Effector memory CD8-positive, alpha-beta T cell (primary cell): ENCODE results near the gene TDP1.

Source experiments
- ATAC-seq: fragments of 150-1000 bp; cut with Tn5 transposase; replicated peaks from 2 replicates; pipeline ENCODE4 v1.10.0; 2021; ENCODE audit warnings: mild to moderate bottlenecking, moderate library complexity
- DNase-seq, 3 experiments: peaks; one replicate each; pipeline ENCODE4 v3.0.0; 2021
- H3K27ac Mint-ChIP-seq, 2 donors: one replicate each; pipeline ENCODE4 v1.8.0; 2022; ENCODE audit warnings: mild to moderate bottlenecking in 2 of 2, mixed read lengths in 2 of 2, moderate library complexity in 2 of 2
- H3K27me3 Mint-ChIP-seq, 2 donors: one replicate each; pipeline ENCODE4 v1.8.0; 2022; ENCODE audit warnings: mixed read lengths in 2 of 2
- H3K36me3 Mint-ChIP-seq: one replicate; pipeline ENCODE4 v1.8.0; 2022; ENCODE audit warnings: mild to moderate bottlenecking, moderate library complexity, mixed read lengths; ENCODE audit not compliant: insufficient read depth
- H3K4me1 Mint-ChIP-seq, 2 donors: one replicate each; pipeline ENCODE4 v1.8.0; 2022; ENCODE audit warnings: low read depth in 2 of 2, mixed read lengths in 2 of 2
- H3K4me3 Mint-ChIP-seq, 2 donors: one replicate each; pipeline ENCODE4 v1.8.0; 2022; ENCODE audit warnings: mild to moderate bottlenecking in 2 of 2, mixed read lengths in 2 of 2, moderate library complexity in 2 of 2
- H3K9me3 Mint-ChIP-seq, 2 donors: one replicate each; pipeline ENCODE4 v1.8.0; 2022; ENCODE audit warnings: mixed read lengths in 2 of 2

Gene TDP1

GRCh38 chr14:89921346-89921745 is 34.4 kb upstream of the TDP1 start:
- no peak for DNase-seq
- Mint-ChIP-seq H3K27ac (no peak overlapping the region), H3K9me3 (no peaks in the 10 kb centered on the region), H3K36me3 (peaks cover under 1% of the 10 kb centered on the region), H3K4me3 (no peak overlapping the region), H3K4me1 (no peaks in the 10 kb centered on the region), H3K27me3 (peaks cover 0 to 4% of the 10 kb centered on the region in 2 donors)
- no peak for ATAC-seq

- Mint-ChIP-seq H3K4me1 (no peaks in the 10 kb centered on the region), H3K36me3 (peaks cover 2% of the 10 kb centered on the region), H3K27me3 (peaks cover 0 to 1% of the 10 kb centered on the region in 2 donors), H3K27ac (no peak overlapping the region), H3K4me3 (no peak overlapping the region), H3K9me3 (no peaks in the 10 kb centered on the region)
- ATAC-seq, result no peak
- no peak for DNase-seq
These were observed 33.5 kb upstream of the TDP1 start for GRCh38 chr14:89922031-89922907.

- no peaks in the 10 kb centered on the region for H3K9me3 Mint-ChIP-seq
- ATAC-seq, result no peak
- H3K27me3 Mint-ChIP-seq, result no peaks in the 10 kb centered on the region
- peaks cover 2% of the 10 kb centered on the region for H3K36me3 Mint-ChIP-seq
- H3K4me1 Mint-ChIP-seq, result no peaks in the 10 kb centered on the region
- no peak for DNase-seq
- H3K27ac Mint-ChIP-seq, result no peak overlapping the region
- H3K4me3 Mint-ChIP-seq, result no peak overlapping the region
These were observed 31.5 kb upstream of the TDP1 start for GRCh38 chr14:89924268-89924667.

GRCh38 chr14:89926694-89927093 is 29.0 kb upstream of the TDP1 start:
- Mint-ChIP-seq H3K4me3 (no peak overlapping the region), H3K9me3 (no peaks in the 10 kb centered on the region), H3K36me3 (peaks cover 5% of the 10 kb centered on the region), H3K27ac (no peak overlapping the region), H3K27me3 (no peaks in the 10 kb centered on the region), H3K4me1 (no peaks in the 10 kb centered on the region)
- no peak for DNase-seq
- ATAC-seq, result no peak

- Mint-ChIP-seq H3K27me3 (no peaks in the 10 kb centered on the region), H3K4me1 (no peaks in the 10 kb centered on the region), H3K36me3 (peaks cover 5% of the 10 kb centered on the region), H3K4me3 (no peak overlapping the region), H3K9me3 (no peaks in the 10 kb centered on the region), H3K27ac (no peak overlapping the region)
- DNase-seq (no peak), ATAC-seq (no peak)
These were observed 28.4 kb upstream of the TDP1 start for GRCh38 chr14:89927186-89927865.

- Mint-ChIP-seq H3K27ac (no peak overlapping the region), H3K4me1 (no peaks in the 10 kb centered on the region), H3K27me3 (no peaks in the 10 kb centered on the region), H3K36me3 (peaks cover 2% of the 10 kb centered on the region), H3K9me3 (no peaks in the 10 kb centered on the region), H3K4me3 (no peak overlapping the region)
- DNase-seq (no peak), ATAC-seq (no peak)
These were observed 22.7 kb upstream of the TDP1 start for GRCh38 chr14:89933002-89933401.

- DNase-seq (no peak), ATAC-seq (no peak)
- Mint-ChIP-seq H3K27ac (no peak overlapping the region), H3K9me3 (no peaks in the 10 kb centered on the region), H3K4me1 (no peaks in the 10 kb centered on the region), H3K27me3 (no peaks in the 10 kb centered on the region), H3K36me3 (no peaks in the 10 kb centered on the region), H3K4me3 (no peak overlapping the region)
These were observed 19.0 kb upstream of the TDP1 start for GRCh38 chr14:89936654-89937185.

GRCh38 chr14:89941830-89942377 is 13.8 kb upstream of the TDP1 start:
- Mint-ChIP-seq H3K4me1 (no peaks in the 10 kb centered on the region), H3K4me3 (no peak overlapping the region), H3K27ac (no peak overlapping the region), H3K27me3 (no peaks in the 10 kb centered on the region), H3K36me3 (no peaks in the 10 kb centered on the region), H3K9me3 (no peaks in the 10 kb centered on the region)
- ATAC-seq (no peak), DNase-seq (no peak)

- no peak for ATAC-seq
- no peak for DNase-seq
- no peak overlapping the region for H3K27ac Mint-ChIP-seq
These were observed 8.4 kb upstream of the TDP1 start for GRCh38 chr14:89947344-89947743.

GRCh38 chr14:89952576-89952975 is 3.2 kb upstream of the TDP1 start:
- no peak for DNase-seq
- H3K9me3 Mint-ChIP-seq, result no peaks in the 10 kb centered on the region
- peaks cover 29% of the 10 kb centered on the region for H3K36me3 Mint-ChIP-seq
- H3K27me3 Mint-ChIP-seq, result no peaks in the 10 kb centered on the region
- no peak overlapping the region for H3K27ac Mint-ChIP-seq
- no peak overlapping the region for H3K4me3 Mint-ChIP-seq
- no peak for ATAC-seq
- H3K4me1 Mint-ChIP-seq, result peaks cover 21 to 27% of the 10 kb centered on the region in 2 donors

More at GRCh38 chr14:89947344-89947743, 8.4 kb upstream of the TDP1 start:
- H3K27me3 Mint-ChIP-seq, result no peaks in the 10 kb centered on the region
- no peak overlapping the region for H3K4me3 Mint-ChIP-seq
- no peaks in the 10 kb centered on the region for H3K9me3 Mint-ChIP-seq
- H3K4me1 Mint-ChIP-seq, result no peaks in the 10 kb centered on the region
- no peaks in the 10 kb centered on the region for H3K36me3 Mint-ChIP-seq

GRCh38 chr14:89953602-89954001 is 2.1 kb upstream of the TDP1 start:
- Mint-ChIP-seq H3K27ac (peak overlapping the region in 1 of 2 donors; percentile 96), H3K4me1 (peaks cover 25 to 34% of the 10 kb centered on the region in 2 donors), H3K27me3 (no peaks in the 10 kb centered on the region), H3K9me3 (no peaks in the 10 kb centered on the region), H3K36me3 (peaks cover 37% of the 10 kb centered on the region), H3K4me3 (peak overlapping the region; percentile 87 to 88)
- no peak for DNase-seq
- no peak for ATAC-seq

GRCh38 chr14:89954070-89955021 is 1.4 kb upstream of the TDP1 start, which contains the start of gene EFCAB11:
TSS of gene EFCAB11 (minus strand) at chr14:89954730. CDS start at chr14:89954660, 70 bp downstream.
- peak within 1 kb of the TSS; percentile 87 to 88 for H3K4me3 Mint-ChIP-seq
- DNase-seq (peak; percentile 93 to 95 (median 94)), ATAC-seq (peak; percentile 72)
- no peaks in the 10 kb centered on the region for H3K9me3 Mint-ChIP-seq
- H3K27ac Mint-ChIP-seq, result peak within 1 kb of the TSS; percentile 96 to 97
- no peaks in the 10 kb centered on the region for H3K27me3 Mint-ChIP-seq
- peaks cover 37% of the 10 kb centered on the region for H3K36me3 Mint-ChIP-seq
- peaks cover 25 to 34% of the 10 kb centered on the region in 2 donors for H3K4me1 Mint-ChIP-seq
